Endodermal cell (in vitro differentiated cells): ENCODE measurements around the gene TBC1D32. TPM values are rescaled to one million over a fixed set of nuclear protein-coding genes. Genes with fewer than 3 reads are reported as not detected.

Source experiments
- DNase-seq: peaks from one replicate; pipeline ENCODE4 v3.0.0-alpha.2; 2017
- H3K27ac ChIP-seq: 2 replicates; pipeline ENCODE4 v1.5.1; 2013; ENCODE audit warnings: mild to moderate bottlenecking, low read depth, low read length, moderate library complexity
- H3K27me3 ChIP-seq: 2 replicates; pipeline ENCODE4 v1.6.1; 2013; ENCODE audit warnings: mild to moderate bottlenecking, low read length, moderate library complexity; ENCODE audit not compliant: insufficient read depth, control insufficient read depth, poor library complexity, severe bottlenecking
- H3K36me3 ChIP-seq: 2 replicates; pipeline ENCODE4 v1.7.0; 2013; ENCODE audit warnings: mild to moderate bottlenecking, low read length, moderate library complexity; ENCODE audit not compliant: control insufficient read depth, insufficient read depth
- H3K4me1 ChIP-seq: one replicate; pipeline ENCODE4 v1.7.0; 2013; ENCODE audit warnings: low read length; ENCODE audit not compliant: control insufficient read depth, insufficient read depth
- H3K4me3 ChIP-seq: 2 replicates; pipeline ENCODE4 v1.5.1; 2013; ENCODE audit warnings: mild to moderate bottlenecking, low read length, moderate library complexity
- H3K9ac ChIP-seq: 2 replicates; pipeline ENCODE4 v1.6.1; 2013; ENCODE audit warnings: mild to moderate bottlenecking, low read length, moderate library complexity; ENCODE audit not compliant: poor library complexity, severe bottlenecking; ENCODE audit errors: extremely low read depth
- H3K9me3 ChIP-seq: 2 replicates; pipeline ENCODE4 v1.6.1; 2013; ENCODE audit warnings: mild to moderate bottlenecking, low read length, moderate library complexity; ENCODE audit not compliant: control insufficient read depth
- H3K27ac Mint-ChIP-seq: 2 replicates; pipeline ENCODE4 v1.8.0; 2020; ENCODE audit warnings: mixed read lengths
- H3K27me3 Mint-ChIP-seq: 2 replicates; pipeline ENCODE4 v1.8.0; 2021; ENCODE audit warnings: mild to moderate bottlenecking, mixed read lengths; ENCODE audit not compliant: insufficient read depth
- H3K36me3 Mint-ChIP-seq: 2 replicates; pipeline ENCODE4 v1.8.0; 2020; ENCODE audit warnings: low read depth, mixed read lengths
- H3K4me1 Mint-ChIP-seq: 2 replicates; pipeline ENCODE4 v1.8.0; 2020; ENCODE audit warnings: mixed read lengths
- H3K4me3 Mint-ChIP-seq: 2 replicates; pipeline ENCODE4 v1.8.0; 2020; ENCODE audit warnings: mild to moderate bottlenecking, moderate library complexity, mixed read lengths
- H3K9me3 Mint-ChIP-seq: 2 replicates; pipeline ENCODE4 v1.8.0; 2020; ENCODE audit warnings: mild to moderate bottlenecking, mixed read lengths
- WGBS, 2 experiments: methylation state at CpG; one replicate each; pipeline versions ENCODE4 v1.1.5 to v1.1.7; 2013; ENCODE audit warnings: missing lambda C conversion rate in 2 of 2, mixed read lengths in 1 of 2; ENCODE audit not compliant: insufficient coverage in 1 of 2, insufficient read length in 1 of 2; 5-methylcytosine and 5-hydroxymethylcytosine counted together
- total RNA-seq, 2 donors: library from RNA; stranded (reverse); fragmentation: NEBNext Ultra II Directional in 1 of 2; extraction: Animal tissue kit (Norgen Biotek cat#: 25700) in 1 of 2; gene quantifications; 2 replicates in 1 of 2; 3 replicates in 1 of 2; pipeline ENCODE4 v1.2.1, GENCODE V29; 2021
- TF ChIP-seq, protein P1 (sequence below): fragments of 200-600 bp; sonication (generic); conservative IDR thresholded peaks from 2 replicates; pipeline ENCODE4 v1.5.0; 2021; ENCODE audit warnings: antibody characterized with exemption, mild to moderate bottlenecking

The TBC1D32 gene
- total RNA-seq, 2 donors from 2014 or later = 16.5 to 21.4 TPM

- no peak overlapping the region for H3K27ac ChIP-seq
- TF ChIP-seq, protein P1, sequence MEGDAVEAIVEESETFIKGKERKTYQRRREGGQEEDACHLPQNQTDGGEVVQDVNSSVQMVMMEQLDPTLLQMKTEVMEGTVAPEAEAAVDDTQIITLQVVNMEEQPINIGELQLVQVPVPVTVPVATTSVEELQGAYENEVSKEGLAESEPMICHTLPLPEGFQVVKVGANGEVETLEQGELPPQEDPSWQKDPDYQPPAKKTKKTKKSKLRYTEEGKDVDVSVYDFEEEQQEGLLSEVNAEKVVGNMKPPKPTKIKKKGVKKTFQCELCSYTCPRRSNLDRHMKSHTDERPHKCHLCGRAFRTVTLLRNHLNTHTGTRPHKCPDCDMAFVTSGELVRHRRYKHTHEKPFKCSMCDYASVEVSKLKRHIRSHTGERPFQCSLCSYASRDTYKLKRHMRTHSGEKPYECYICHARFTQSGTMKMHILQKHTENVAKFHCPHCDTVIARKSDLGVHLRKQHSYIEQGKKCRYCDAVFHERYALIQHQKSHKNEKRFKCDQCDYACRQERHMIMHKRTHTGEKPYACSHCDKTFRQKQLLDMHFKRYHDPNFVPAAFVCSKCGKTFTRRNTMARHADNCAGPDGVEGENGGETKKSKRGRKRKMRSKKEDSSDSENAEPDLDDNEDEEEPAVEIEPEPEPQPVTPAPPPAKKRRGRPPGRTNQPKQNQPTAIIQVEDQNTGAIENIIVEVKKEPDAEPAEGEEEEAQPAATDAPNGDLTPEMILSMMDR = no peak
Observed at GRCh38 chr6:121310495-121310894, 23.8 kb downstream of the TBC1D32 start.

GRCh38 chr6:121309768-121310469 is 24.4 kb downstream of the TBC1D32 start:
- DNase-seq = no peak
- Mint-ChIP-seq H3K27ac (no peak overlapping the region), H3K4me3 (no peak overlapping the region), H3K27me3 (no peaks in the 10 kb centered on the region), H3K36me3 (peaks cover 6% of the 10 kb centered on the region), H3K9me3 (peaks cover 2% of the 10 kb centered on the region), H3K4me1 (no peaks in the 10 kb centered on the region)
- no peaks in the 10 kb centered on the region for H3K27me3 ChIP-seq
- 100% methylated on average over 1 of the region's 4 CpGs; no CpG with 5 or more reads in 1 of the 2 experiments for WGBS, 2 experiments
- H3K4me3 ChIP-seq = no peak overlapping the region
- H3K9me3 ChIP-seq = peaks cover 5% of the 10 kb centered on the region
- H3K27ac ChIP-seq = no peak overlapping the region
- H3K36me3 ChIP-seq = peaks cover 3% of the 10 kb centered on the region
- H3K9ac ChIP-seq = no peak overlapping the region
- TF ChIP-seq, protein P1 = no peak
- H3K4me1 ChIP-seq = no peaks in the 10 kb centered on the region

More at GRCh38 chr6:121310495-121310894, 23.8 kb downstream of the TBC1D32 start:
- Mint-ChIP-seq H3K27ac (no peak overlapping the region), H3K9me3 (peaks cover 2% of the 10 kb centered on the region), H3K4me1 (no peaks in the 10 kb centered on the region), H3K27me3 (no peaks in the 10 kb centered on the region), H3K36me3 (peaks cover 6% of the 10 kb centered on the region), H3K4me3 (no peak overlapping the region)
- no peaks in the 10 kb centered on the region for H3K4me1 ChIP-seq
- H3K4me3 ChIP-seq = no peak overlapping the region
- no peak for DNase-seq
- H3K36me3 ChIP-seq = peaks cover 3% of the 10 kb centered on the region
- H3K9ac ChIP-seq = no peak overlapping the region
- 92 to 100% methylated on average over 1 of the region's 1 CpG for WGBS, 2 experiments
- H3K9me3 ChIP-seq = peaks cover 5% of the 10 kb centered on the region
- no peaks in the 10 kb centered on the region for H3K27me3 ChIP-seq

- H3K36me3 ChIP-seq = no peaks in the 10 kb centered on the region
- H3K9me3 Mint-ChIP-seq = peaks cover 3% of the 10 kb centered on the region
- H3K9ac ChIP-seq = no peak overlapping the region
- H3K36me3 Mint-ChIP-seq = peaks cover 3% of the 10 kb centered on the region
- no peak overlapping the region for H3K4me3 ChIP-seq
- H3K4me3 Mint-ChIP-seq = no peak overlapping the region
- H3K27ac ChIP-seq = no peak overlapping the region
- no peaks in the 10 kb centered on the region for H3K27me3 ChIP-seq
- H3K4me1 ChIP-seq = no peaks in the 10 kb centered on the region
- H3K27me3 Mint-ChIP-seq = no peaks in the 10 kb centered on the region
- 54% methylated on average over 7 of the region's 7 CpGs; no CpG with 5 or more reads in 1 of the 2 experiments for WGBS, 2 experiments
- DNase-seq = no peak
- TF ChIP-seq, protein P1 = peak; percentile 87
- H3K4me1 Mint-ChIP-seq = no peaks in the 10 kb centered on the region
- no peak overlapping the region for H3K27ac Mint-ChIP-seq
- peaks cover 3% of the 10 kb centered on the region for H3K9me3 ChIP-seq
Observed at GRCh38 chr6:121305957-121306607, 28.2 kb downstream of the TBC1D32 start.
